Erythroblast (primary cell): ENCODE measurements around the gene EGLN2.

Experiments used
- GATA1 ChIP-seq: IDR thresholded peaks from 2 replicates; pipeline ENCODE4 v1.6.1; 2011; ENCODE audit warnings: low read depth, mild to moderate bottlenecking, control low read depth, low read length, moderate library complexity
- POLR2A ChIP-seq: IDR thresholded peaks from 2 replicates; pipeline ENCODE4 v1.6.1; 2011; ENCODE audit warnings: mild to moderate bottlenecking, low read length

- no peak for TF ChIP-seq POLR2A
- no peak for TF ChIP-seq GATA1
Measured at GRCh38 chr19:40783711-40784110, 15.3 kb upstream of the EGLN2 start.
